22Rv1 (cell line): Measurements from ENCODE around the gene NUP35.

ENCODE experiments used
- ZFX ChIP-seq: fragments of 450-650 bp; IDR thresholded peaks from 2 replicates; pipeline ENCODE4 v1.6.1; 2017; ENCODE audit warnings: antibody characterized with exemption, borderline replicate concordance
- TF ChIP-seq, protein P1 (sequence below): fragments of 450-650 bp; IDR thresholded peaks from 2 replicates; pipeline ENCODE4 v1.5.1; 2017; ENCODE audit warnings: mild to moderate bottlenecking

DNA sequence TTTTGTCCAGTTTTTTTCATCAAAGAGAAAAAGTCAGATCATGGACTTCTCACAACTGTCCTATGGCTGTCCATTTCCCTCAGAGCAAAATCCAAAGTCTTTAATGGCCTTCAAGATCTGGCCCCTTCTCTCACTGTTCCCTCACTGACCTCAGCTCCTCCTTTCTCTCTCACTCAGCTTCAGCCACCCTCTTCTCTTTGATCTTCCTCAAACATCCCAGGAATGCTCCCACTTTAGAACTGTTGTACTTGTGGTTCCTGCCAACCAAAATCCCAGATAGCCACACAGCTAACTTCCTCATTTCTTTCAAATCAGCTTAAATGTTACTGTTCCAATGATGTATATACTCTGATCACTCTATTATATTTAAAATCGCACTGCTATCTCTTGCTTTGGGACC lies 82.9 kb downstream of the NUP35 start:
- TF ChIP-seq, protein P1, sequence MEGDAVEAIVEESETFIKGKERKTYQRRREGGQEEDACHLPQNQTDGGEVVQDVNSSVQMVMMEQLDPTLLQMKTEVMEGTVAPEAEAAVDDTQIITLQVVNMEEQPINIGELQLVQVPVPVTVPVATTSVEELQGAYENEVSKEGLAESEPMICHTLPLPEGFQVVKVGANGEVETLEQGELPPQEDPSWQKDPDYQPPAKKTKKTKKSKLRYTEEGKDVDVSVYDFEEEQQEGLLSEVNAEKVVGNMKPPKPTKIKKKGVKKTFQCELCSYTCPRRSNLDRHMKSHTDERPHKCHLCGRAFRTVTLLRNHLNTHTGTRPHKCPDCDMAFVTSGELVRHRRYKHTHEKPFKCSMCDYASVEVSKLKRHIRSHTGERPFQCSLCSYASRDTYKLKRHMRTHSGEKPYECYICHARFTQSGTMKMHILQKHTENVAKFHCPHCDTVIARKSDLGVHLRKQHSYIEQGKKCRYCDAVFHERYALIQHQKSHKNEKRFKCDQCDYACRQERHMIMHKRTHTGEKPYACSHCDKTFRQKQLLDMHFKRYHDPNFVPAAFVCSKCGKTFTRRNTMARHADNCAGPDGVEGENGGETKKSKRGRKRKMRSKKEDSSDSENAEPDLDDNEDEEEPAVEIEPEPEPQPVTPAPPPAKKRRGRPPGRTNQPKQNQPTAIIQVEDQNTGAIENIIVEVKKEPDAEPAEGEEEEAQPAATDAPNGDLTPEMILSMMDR = no peak
- TF ChIP-seq ZFX = no peak
